ENCODE data around the gene DLST. TPM values are rescaled to one million over a fixed set of nuclear protein-coding genes. Genes with fewer than 3 reads are reported as not detected.
"Not testable (repeated sequence)": the region's sequence is repeated elsewhere in the genome, so short reads cannot be mapped to it uniquely, and the experiment has no call there.

DLST gene
- total RNA-seq, 1 experiment from 2014 or later = 51.6 TPM

- in situ Hi-C loops (cut with HindIII; ENCODE audit: low pct_unique_long_range_greater_than_20kb, low sequenced_read_pairs) = no loop called here
- no peak for DNase-seq (ENCODE audit: low read depth, low spot score)
Measured at GRCh38 chr14:74924061-74924460, 42.3 kb downstream of the DLST start.

GRCh38 chr14:74927225-74927624 lies 45.5 kb downstream of the DLST start:
- in situ Hi-C loops (cut with HindIII; ENCODE audit: low pct_unique_long_range_greater_than_20kb, low sequenced_read_pairs) = no loop called here
- no peak for DNase-seq (ENCODE audit: low read depth, low spot score)

GRCh38 chr14:74929242-74929641 lies 47.5 kb downstream of the DLST start:
- no peak for DNase-seq (ENCODE audit: low read depth, low spot score)
- in situ Hi-C loops (cut with HindIII; ENCODE audit: low pct_unique_long_range_greater_than_20kb, low sequenced_read_pairs) = no loop called here

GRCh38 chr14:74931744-74932143 lies 50.0 kb downstream of the DLST start:
- DNase-seq (ENCODE audit: low read depth, low spot score); in situ Hi-C loops (cut with HindIII; ENCODE audit: low pct_unique_long_range_greater_than_20kb, low sequenced_read_pairs): not testable (repeated sequence)

GRCh38 chr14:74932401-74932901 lies 50.7 kb downstream of the DLST start:
- peak; percentile 19 for DNase-seq (ENCODE audit: low read depth, low spot score)
- in situ Hi-C loops (cut with HindIII; ENCODE audit: low pct_unique_long_range_greater_than_20kb, low sequenced_read_pairs) = no loop called here

GRCh38 chr14:74932936-74933335 lies 51.2 kb downstream of the DLST start:
- peak; percentile 8 for DNase-seq (ENCODE audit: low read depth, low spot score)
- in situ Hi-C loops (cut with HindIII; ENCODE audit: low pct_unique_long_range_greater_than_20kb, low sequenced_read_pairs) = not testable (repeated sequence)

- DNase-seq (ENCODE audit: low read depth, low spot score) = no peak
- in situ Hi-C loops (cut with HindIII; ENCODE audit: low pct_unique_long_range_greater_than_20kb, low sequenced_read_pairs) = no loop called here
Measured at GRCh38 chr14:74934041-74934440, 52.3 kb downstream of the DLST start.

- in situ Hi-C loops (cut with HindIII; ENCODE audit: low pct_unique_long_range_greater_than_20kb, low sequenced_read_pairs) = no loop called here
- DNase-seq (ENCODE audit: low read depth, low spot score) = no peak
Measured at GRCh38 chr14:74934476-74935359, 53.0 kb downstream of the DLST start.

GRCh38 chr14:74935360-74935680 lies 53.6 kb downstream of the DLST start:
- no peak for DNase-seq (ENCODE audit: low read depth, low spot score)
- in situ Hi-C loops (cut with HindIII; ENCODE audit: low pct_unique_long_range_greater_than_20kb, low sequenced_read_pairs) = no loop called here

- in situ Hi-C loops (cut with HindIII; ENCODE audit: low pct_unique_long_range_greater_than_20kb, low sequenced_read_pairs) = no loop called here
- no peak for DNase-seq (ENCODE audit: low read depth, low spot score)
Measured at GRCh38 chr14:74936151-74936550, 54.4 kb downstream of the DLST start.

GRCh38 chr14:74936731-74937130 lies 55.0 kb downstream of the DLST start:
- in situ Hi-C loops (cut with HindIII; ENCODE audit: low pct_unique_long_range_greater_than_20kb, low sequenced_read_pairs) = no loop called here
- no peak for DNase-seq (ENCODE audit: low read depth, low spot score)

GRCh38 chr14:74937171-74937570 lies 55.5 kb downstream of the DLST start:
- no peak for DNase-seq (ENCODE audit: low read depth, low spot score)
- in situ Hi-C loops (cut with HindIII; ENCODE audit: low pct_unique_long_range_greater_than_20kb, low sequenced_read_pairs) = no loop called here

GRCh38 chr14:74938531-74939495 lies 57.1 kb downstream of the DLST start:
- in situ Hi-C loops (cut with HindIII; ENCODE audit: low pct_unique_long_range_greater_than_20kb, low sequenced_read_pairs) = no loop called here
- DNase-seq (ENCODE audit: low read depth, low spot score) = no peak

GRCh38 chr14:74940956-74941565 lies 59.3 kb downstream of the DLST start:
- DNase-seq (ENCODE audit: low read depth, low spot score) = no peak
- in situ Hi-C loops (cut with HindIII; ENCODE audit: low pct_unique_long_range_greater_than_20kb, low sequenced_read_pairs) = no loop called here

- no peak for DNase-seq (ENCODE audit: low read depth, low spot score)
- in situ Hi-C loops (cut with HindIII; ENCODE audit: low pct_unique_long_range_greater_than_20kb, low sequenced_read_pairs) = no loop called here
Measured at GRCh38 chr14:74941676-74942097, 60.0 kb downstream of the DLST start.

GRCh38 chr14:74942181-74942580 lies 60.5 kb downstream of the DLST start:
- in situ Hi-C loops (cut with HindIII; ENCODE audit: low pct_unique_long_range_greater_than_20kb, low sequenced_read_pairs) = no loop called here
- DNase-seq (ENCODE audit: low read depth, low spot score) = no peak

- DNase-seq (ENCODE audit: low read depth, low spot score) = no peak
- in situ Hi-C loops (cut with HindIII; ENCODE audit: low pct_unique_long_range_greater_than_20kb, low sequenced_read_pairs) = no loop called here
Measured at GRCh38 chr14:74942608-74943007, 60.9 kb downstream of the DLST start.

- in situ Hi-C loops (cut with HindIII; ENCODE audit: low pct_unique_long_range_greater_than_20kb, low sequenced_read_pairs) = no loop called here
- peak; percentile 79 for DNase-seq (ENCODE audit: low read depth, low spot score)
Measured at GRCh38 chr14:74945261-74945851, 63.6 kb downstream of the DLST start.
